DND-41 (cell line): ENCODE measurements around the gene RNF168.

Experiments used
- CTCF ChIP-seq: IDR thresholded peaks from 2 replicates; pipeline ENCODE4 v1.5.1; 2012; ENCODE audit warnings: borderline replicate concordance, low read length, moderate library complexity, mild to moderate bottlenecking; ENCODE audit not compliant: poor library complexity, severe bottlenecking; ENCODE audit errors: extremely low read depth
- EZH2 ChIP-seq: IDR thresholded peaks from 3 replicates; pipeline ENCODE4 v1.6.1; 2012; ENCODE audit warnings: borderline replicate concordance, low read depth, mild to moderate bottlenecking, moderate library complexity, low read length, inconsistent platforms; ENCODE audit not compliant: severe bottlenecking

GRCh38 chr3:196533260-196533681, 29.7 kb upstream of the RNF168 start:
- no peak for TF ChIP-seq CTCF
- no peak for TF ChIP-seq EZH2
